Natural killer cell (primary cell): ENCODE results near the gene SDHB. TPM values are rescaled to one million over a fixed set of nuclear protein-coding genes. Genes with fewer than 3 reads are reported as not detected.

Experiments
- ATAC-seq, 3 donors: fragments of 150-1000 bp in 2 of 3; fragments of 200-7000 bp in 1 of 3; cut with Tn5 transposase; 1 replicate in 1 of 3; 2 replicates in 2 of 3; pipeline ENCODE4 v1.10.0; 2021; ENCODE audit warnings: mild to moderate bottlenecking in 2 of 3, moderate library complexity in 2 of 3
- DNase-seq, 2 donors: peaks; one replicate each; pipeline versions ENCODE4 v3.0.0 to v3.0.0-alpha.2; 2013 to 2021; ENCODE audit warnings: mixed read lengths in 1 of 2
- H3K27ac ChIP-seq: one replicate; pipeline ENCODE4 v1.5.1; 2013; ENCODE audit warnings: mild to moderate bottlenecking, low read length
- H3K27me3 ChIP-seq: one replicate; pipeline ENCODE4 v1.6.1; 2013; ENCODE audit warnings: low read length; ENCODE audit not compliant: control insufficient read depth, insufficient read depth
- H3K36me3 ChIP-seq: one replicate; pipeline ENCODE4 v1.6.1; 2013; ENCODE audit warnings: low read length; ENCODE audit not compliant: control insufficient read depth, insufficient read depth
- H3K4me1 ChIP-seq: one replicate; pipeline ENCODE4 v1.6.1; 2013; ENCODE audit warnings: low read length; ENCODE audit not compliant: control insufficient read depth, insufficient read depth
- H3K4me3 ChIP-seq: one replicate; pipeline ENCODE4 v1.5.1; 2013; ENCODE audit warnings: low read length
- H3K9me3 ChIP-seq: one replicate; pipeline ENCODE4 v1.6.1; 2013; ENCODE audit warnings: low read length; ENCODE audit not compliant: control insufficient read depth, insufficient read depth
- H3K27ac Mint-ChIP-seq, 2 donors: one replicate each; pipeline ENCODE4 v1.8.0; 2022; ENCODE audit warnings: mild to moderate bottlenecking in 2 of 2, mixed read lengths in 2 of 2, moderate library complexity in 1 of 2
- H3K27me3 Mint-ChIP-seq, 2 donors: one replicate each; pipeline ENCODE4 v1.8.0; 2022; ENCODE audit warnings: low read depth in 2 of 2, mixed read lengths in 2 of 2
- H3K36me3 Mint-ChIP-seq: one replicate; pipeline ENCODE4 v1.8.0; 2022; ENCODE audit warnings: mixed read lengths
- H3K4me1 Mint-ChIP-seq, 2 donors: one replicate each; pipeline ENCODE4 v1.8.0; 2022; ENCODE audit warnings: mixed read lengths in 2 of 2
- H3K4me3 Mint-ChIP-seq: one replicate; pipeline ENCODE4 v1.8.0; 2022; ENCODE audit warnings: mild to moderate bottlenecking, moderate library complexity, mixed read lengths
- H3K9me3 Mint-ChIP-seq, 2 donors: one replicate each; pipeline ENCODE4 v1.8.0; 2022; ENCODE audit warnings: mixed read lengths in 2 of 2
- CTCF ChIP-seq: fragments of 200-600 bp; IDR thresholded peaks from one replicate; pipeline ENCODE4 v1.8.0; 2022; ENCODE audit warnings: antibody characterized with exemption
- WGBS: methylation state at CpG from one replicate; pipeline ENCODE4 v1.1.7; 2013; ENCODE audit warnings: missing lambda C conversion rate; ENCODE audit not compliant: insufficient coverage; 5-methylcytosine and 5-hydroxymethylcytosine counted together
- intact Hi-C: fragments of 100-400 bp; cut with micrococcal nuclease; formaldehyde crosslinking; loops from one replicate; pipeline ENCODE4 v1.14.2; 2022
- total RNA-seq, 4 donors: library from RNA; stranded (reverse); fragments of 120-200 nt in 1 of 4; gene quantifications; one replicate each; pipeline versions ENCODE4 v1.2.3 to v1.2.4, GENCODE V29; 2013 to 2022

Gene SDHB
- total RNA-seq, 3 donors from 2014 or later (not counting 1 experiment from before 2014, with no cell fraction given), result 56.8 to 62.6 (median 59.5) TPM

DNA sequence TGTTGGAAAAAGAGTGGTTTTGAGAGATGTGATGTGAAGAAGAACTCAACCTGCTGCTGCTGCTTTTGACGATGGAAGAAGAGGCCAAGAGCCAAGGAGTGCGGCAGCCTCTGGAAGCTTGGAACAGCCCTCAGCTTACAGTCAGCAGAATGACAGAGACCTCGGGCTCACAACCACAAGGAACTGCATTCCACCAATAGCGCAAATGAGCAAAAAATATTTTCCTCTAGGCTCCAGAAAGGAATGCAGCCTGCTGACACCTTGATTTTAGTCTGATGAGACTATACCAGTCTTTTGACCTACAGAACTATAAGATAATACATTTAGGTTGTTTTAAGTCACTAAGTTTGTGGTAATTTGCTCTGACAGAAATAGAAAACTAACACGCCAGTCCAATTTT lies 10.2 kb downstream of the SDHB start:
- DNase-seq, result no peak
- H3K27ac ChIP-seq, result no peak overlapping the region
- no peaks in the 10 kb centered on the region for H3K27me3 Mint-ChIP-seq
- H3K4me1 ChIP-seq, result no peaks in the 10 kb centered on the region
- no peaks in the 10 kb centered on the region for H3K27me3 ChIP-seq
- no peaks in the 10 kb centered on the region for H3K9me3 ChIP-seq
- H3K36me3 Mint-ChIP-seq, result no peaks in the 10 kb centered on the region
- no peak for TF ChIP-seq CTCF
- H3K36me3 ChIP-seq, result peaks cover 46% of the 10 kb centered on the region
- no peak for ATAC-seq
- intact Hi-C loops, result no loop called here
- WGBS, result 84% methylated on average over 4 of the region's 5 CpGs
- no peak overlapping the region for H3K27ac Mint-ChIP-seq
- H3K9me3 Mint-ChIP-seq, result no peaks in the 10 kb centered on the region
- H3K4me1 Mint-ChIP-seq, result peaks cover 5 to 14% of the 10 kb centered on the region in 2 donors
- H3K4me3 Mint-ChIP-seq, result no peak overlapping the region
- no peak overlapping the region for H3K4me3 ChIP-seq

DNA sequence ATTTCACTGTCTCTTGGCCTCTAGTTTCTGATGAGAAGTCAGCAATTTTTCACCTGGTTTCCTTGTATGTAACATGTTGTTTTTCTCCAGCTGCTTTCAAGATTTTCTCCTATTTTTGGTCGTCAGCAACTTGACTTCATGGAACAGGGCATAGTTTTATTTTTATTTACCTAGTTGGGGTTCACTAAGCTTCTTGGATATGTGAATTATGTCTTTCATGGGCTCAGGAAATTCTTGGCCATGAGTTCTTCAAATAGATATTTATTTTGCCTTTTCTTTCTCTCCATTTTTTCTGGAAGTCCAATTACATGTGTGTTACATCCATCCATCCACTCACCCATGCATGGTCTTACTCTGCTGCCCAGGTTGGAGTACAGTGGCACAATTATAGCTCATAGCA lies 13.7 kb downstream of the SDHB start:
- Histone ChIP-seq H3K4me3 (no peak overlapping the region), H3K9me3 (no peaks in the 10 kb centered on the region), H3K4me1 (no peaks in the 10 kb centered on the region), H3K27ac (no peak overlapping the region), H3K27me3 (no peaks in the 10 kb centered on the region), H3K36me3 (peaks cover 52% of the 10 kb centered on the region)
- TF ChIP-seq CTCF, result no peak
- no peak overlapping the region for H3K27ac Mint-ChIP-seq
- H3K4me1 Mint-ChIP-seq, result peaks cover 4 to 10% of the 10 kb centered on the region in 2 donors
- intact Hi-C loops, result no loop called here
- ATAC-seq, result no peak
- 89% methylated on average over 1 of the region's 1 CpG for WGBS
- H3K9me3 Mint-ChIP-seq, result no peaks in the 10 kb centered on the region
- DNase-seq, result no peak
- no peaks in the 10 kb centered on the region for H3K36me3 Mint-ChIP-seq
- no peak overlapping the region for H3K4me3 Mint-ChIP-seq
- no peaks in the 10 kb centered on the region for H3K27me3 Mint-ChIP-seq

DNA sequence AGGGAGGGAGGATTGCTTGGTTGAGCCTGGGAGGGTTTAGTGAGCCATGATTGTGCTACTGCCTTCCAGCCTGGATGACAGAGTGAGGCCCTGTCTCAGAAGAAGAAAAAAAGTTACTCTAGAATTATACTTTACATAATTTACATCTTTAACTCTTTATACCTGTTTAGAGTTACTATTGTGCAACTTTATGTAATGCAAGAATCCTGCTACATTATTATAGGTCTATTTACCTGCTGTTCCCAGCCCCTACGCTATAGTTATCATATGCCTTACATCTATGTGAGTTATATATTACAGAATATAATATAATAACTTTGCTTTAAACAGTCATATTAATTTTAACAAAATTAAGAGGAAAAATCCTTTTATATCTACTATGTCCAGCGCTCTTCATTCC lies 14.3 kb downstream of the SDHB start:
- no peak overlapping the region for H3K27ac ChIP-seq
- H3K36me3 ChIP-seq, result peaks cover 53% of the 10 kb centered on the region
- no peak overlapping the region for H3K4me3 ChIP-seq
- no peaks in the 10 kb centered on the region for H3K9me3 Mint-ChIP-seq
- no peaks in the 10 kb centered on the region for H3K9me3 ChIP-seq
- no peaks in the 10 kb centered on the region for H3K27me3 Mint-ChIP-seq
- H3K27ac Mint-ChIP-seq, result no peak overlapping the region
- no peak for TF ChIP-seq CTCF
- H3K4me1 Mint-ChIP-seq, result peaks cover 0 to 9% of the 10 kb centered on the region in 2 donors
- H3K4me3 Mint-ChIP-seq, result no peak overlapping the region
- ATAC-seq, result no peak
- intact Hi-C loops, result no loop called here
- DNase-seq, result no peak
- WGBS, result 100% methylated on average over 1 of the region's 2 CpGs
- no peaks in the 10 kb centered on the region for H3K4me1 ChIP-seq
- H3K36me3 Mint-ChIP-seq, result no peaks in the 10 kb centered on the region
- H3K27me3 ChIP-seq, result no peaks in the 10 kb centered on the region

GRCh38 chr1:17033481-17033880 lies 20.4 kb downstream of the SDHB start:
- no peaks in the 10 kb centered on the region for H3K27me3 ChIP-seq
- Mint-ChIP-seq H3K27me3 (no peaks in the 10 kb centered on the region), H3K27ac (no peak overlapping the region), H3K36me3 (peaks cover 1% of the 10 kb centered on the region), H3K4me3 (no peak overlapping the region), H3K4me1 (peaks cover 0 to 5% of the 10 kb centered on the region in 2 donors), H3K9me3 (no peaks in the 10 kb centered on the region)
- no peak overlapping the region for H3K27ac ChIP-seq
- no peak for TF ChIP-seq CTCF
- no peak overlapping the region for H3K4me3 ChIP-seq
- H3K9me3 ChIP-seq, result no peaks in the 10 kb centered on the region
- intact Hi-C loops, result no loop called here
- H3K4me1 ChIP-seq, result no peaks in the 10 kb centered on the region
- ATAC-seq (no peak), DNase-seq (no peak)
- H3K36me3 ChIP-seq, result peaks cover 39% of the 10 kb centered on the region
- WGBS, result 99% methylated on average over 4 of the region's 4 CpGs
